Measurements from ENCODE around the gene MAD2L2. TPM values are rescaled to one million over a fixed set of nuclear protein-coding genes. Genes with fewer than 3 reads are reported as not detected.

The MAD2L2 gene
- total RNA-seq, 6 experiments from 2014 or later = 18.0 to 66.4 (median 29.7) TPM

- ATAC-seq (no peak), DNase-seq (no peak)
- no peaks in the 10 kb centered on the region for H3K9me3 ChIP-seq
- WGBS (ENCODE audit: insufficient coverage, low coverage, low lambda C conversion rate, missing lambda C conversion rate) = no CpG with 5 or more reads among the region's 11 CpGs
- no peaks in the 10 kb centered on the region for H3K27me3 ChIP-seq
- intact Hi-C loops (cut with DNase I) = no loop called here
- H3K36me3 ChIP-seq = no peaks in the 10 kb centered on the region
- no peak for TF ChIP-seq CTCF (IDR thresholded peaks at IDR 0.05)
- no peak for TF ChIP-seq POLR2A (IDR thresholded peaks at IDR 0.05)
- H3K27ac ChIP-seq = no peak overlapping the region
- H3K4me3 ChIP-seq = no peak overlapping the region
- no peaks in the 10 kb centered on the region for H3K4me1 ChIP-seq
Observed at GRCh38 chr1:11704194-11704529, 23.2 kb upstream of the MAD2L2 start.

DNA sequence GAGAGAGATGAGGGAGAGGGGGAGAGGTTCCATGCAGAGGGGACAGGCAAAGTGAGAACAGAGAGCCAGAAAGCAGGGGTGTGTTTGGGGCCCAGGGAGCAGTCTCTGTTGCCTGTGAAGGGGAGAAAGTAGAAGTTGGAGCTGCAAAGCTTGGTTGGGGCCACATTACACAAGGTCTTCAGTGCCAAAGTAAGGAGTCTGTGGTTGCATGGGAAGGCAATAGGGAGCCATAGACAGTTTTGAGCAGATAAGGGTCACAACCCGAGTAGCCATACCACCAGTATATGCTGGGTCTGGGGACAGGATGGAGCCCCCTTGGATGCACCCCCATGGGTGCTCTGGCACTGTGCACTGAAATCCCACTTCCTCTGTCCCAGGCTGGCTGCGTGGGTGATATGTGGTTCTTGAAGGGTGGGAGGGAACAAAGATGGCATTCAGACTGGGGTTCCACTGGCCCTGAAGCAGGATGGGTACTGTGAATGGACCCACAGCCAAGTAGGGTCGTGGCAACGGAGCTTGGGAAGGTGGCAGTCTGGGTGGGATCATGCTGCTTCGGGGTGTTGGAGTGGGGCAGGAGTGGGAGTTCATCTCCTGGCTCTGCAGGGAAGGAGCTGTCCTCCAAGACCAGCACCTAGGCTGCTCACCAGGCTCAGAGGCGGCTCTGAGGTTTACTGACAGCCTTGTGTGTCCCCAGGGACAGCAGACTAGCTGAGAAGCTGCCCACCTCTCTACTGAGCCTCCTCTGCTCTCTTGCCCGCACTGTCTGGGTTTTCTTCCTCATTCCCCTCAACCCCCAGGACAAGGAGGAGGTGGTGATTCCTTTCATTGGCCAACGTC is 22.6 kb upstream of the MAD2L2 start:
- no peaks in the 10 kb centered on the region for H3K27me3 ChIP-seq
- H3K36me3 ChIP-seq = no peaks in the 10 kb centered on the region
- no peaks in the 10 kb centered on the region for H3K4me1 ChIP-seq
- no peak overlapping the region for H3K27ac ChIP-seq
- ATAC-seq = no peak
- intact Hi-C loops (cut with DNase I) = no loop called here
- no peak overlapping the region for H3K4me3 ChIP-seq
- 43% methylated on average over 3 of the region's 8 CpGs for WGBS (ENCODE audit: insufficient coverage, low coverage, low lambda C conversion rate, missing lambda C conversion rate)
- no peaks in the 10 kb centered on the region for H3K9me3 ChIP-seq
- TF ChIP-seq POLR2A (IDR thresholded peaks at IDR 0.05) (no peak), CTCF (IDR thresholded peaks at IDR 0.05) (no peak)
- DNase-seq = no peak

GRCh38 chr1:11701981-11702803 is 21.2 kb upstream of the MAD2L2 start:
- Histone ChIP-seq H3K27me3 (no peaks in the 10 kb centered on the region), H3K36me3 (no peaks in the 10 kb centered on the region), H3K4me3 (no peak overlapping the region), H3K4me1 (no peaks in the 10 kb centered on the region), H3K27ac (no peak overlapping the region), H3K9me3 (no peaks in the 10 kb centered on the region)
- intact Hi-C loops (cut with DNase I) = no loop called here
- no peak for TF ChIP-seq POLR2A (IDR thresholded peaks at IDR 0.05)
- no peak for TF ChIP-seq CTCF (IDR thresholded peaks at IDR 0.05)
- 73% methylated on average over 14 of the region's 15 CpGs for WGBS (ENCODE audit: insufficient coverage, low coverage, low lambda C conversion rate, missing lambda C conversion rate)
- ATAC-seq = no peak
- DNase-seq = no peak

- DNase-seq = no peak
- Histone ChIP-seq H3K9me3 (no peaks in the 10 kb centered on the region), H3K27me3 (no peaks in the 10 kb centered on the region), H3K4me3 (no peak overlapping the region), H3K36me3 (no peaks in the 10 kb centered on the region), H3K4me1 (no peaks in the 10 kb centered on the region), H3K27ac (no peak overlapping the region)
- TF ChIP-seq CTCF (IDR thresholded peaks at IDR 0.05) (no peak), POLR2A (IDR thresholded peaks at IDR 0.05) (no peak)
- intact Hi-C loops (cut with DNase I) = no loop called here
- no peak for ATAC-seq
- 66% methylated on average over 2 of the region's 15 CpGs for WGBS (ENCODE audit: insufficient coverage, low coverage, low lambda C conversion rate, missing lambda C conversion rate)
Observed at GRCh38 chr1:11701551-11701961, 20.6 kb upstream of the MAD2L2 start.

Data from right lobe of liver (tissue), 6 donors.